Measurements from ENCODE around the gene LRMDA.

Gene LRMDA

GRCh38 chr10:75542084-75542483 lies 110.7 kb downstream of the LRMDA start:
- no peak for DNase-seq (ENCODE audit: low read depth)

DNA sequence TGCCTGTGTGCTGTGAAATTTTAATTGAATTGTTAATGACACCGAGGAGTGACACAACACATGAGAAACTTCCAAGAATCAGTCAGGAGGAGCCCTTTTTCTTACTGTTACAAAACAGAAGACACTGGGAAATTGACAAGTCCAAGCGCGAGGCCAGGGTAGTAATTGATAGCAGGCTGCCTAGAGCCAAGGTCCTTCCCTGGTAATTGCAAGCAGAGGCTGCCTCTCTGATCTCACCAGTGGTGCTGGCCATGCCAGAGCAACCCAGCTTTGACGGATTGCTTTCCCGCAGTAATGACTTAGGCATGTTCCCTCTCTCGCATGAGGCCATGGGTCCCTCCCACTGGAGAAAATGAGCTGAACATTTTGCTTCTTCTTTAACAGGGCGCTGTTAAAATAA lies 111.5 kb downstream of the LRMDA start:
- DNase-seq (ENCODE audit: low read depth), result no peak

DNA sequence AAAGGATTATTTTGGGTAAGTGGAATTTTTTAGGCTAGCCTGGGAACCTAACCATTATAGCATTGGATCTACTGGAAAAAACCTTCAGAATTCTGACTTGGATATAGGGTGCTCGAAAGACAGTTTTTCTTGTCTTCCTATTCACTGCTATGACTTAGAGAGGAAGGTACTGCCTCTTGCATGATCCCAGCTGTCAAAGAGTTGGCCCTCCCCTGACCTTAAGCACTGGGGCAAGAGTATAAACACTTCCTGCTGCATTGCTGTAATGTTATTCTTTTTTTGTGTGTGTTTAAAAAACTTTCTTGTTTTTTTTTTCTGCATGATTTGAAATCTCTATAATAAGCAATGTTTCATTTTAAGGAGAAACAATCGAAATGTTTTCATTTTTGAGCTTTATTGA lies 113.0 kb downstream of the LRMDA start:
- DNase-seq (ENCODE audit: low read depth), result no peak

- DNase-seq (ENCODE audit: low read depth), result no peak
Observed at GRCh38 chr10:75544993-75545706, 113.7 kb downstream of the LRMDA start.

DNA sequence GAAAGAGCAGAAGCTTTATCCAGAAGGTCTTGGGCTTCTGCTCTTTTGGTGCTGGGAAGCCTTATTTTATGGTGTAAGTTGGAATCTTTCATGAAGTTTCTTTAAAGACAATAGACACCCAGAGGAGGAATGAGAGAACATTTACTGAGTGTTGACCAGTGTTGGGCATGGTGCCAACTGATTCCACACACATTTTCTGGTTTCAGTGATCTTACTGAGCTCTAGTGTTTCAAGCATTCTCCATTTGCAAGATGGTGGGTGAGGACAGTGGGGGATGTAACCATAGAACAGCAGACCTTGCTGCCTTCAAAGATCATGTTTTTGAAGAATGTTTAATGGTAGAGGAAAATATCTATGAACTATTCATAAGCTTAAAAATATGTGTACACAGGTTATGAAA lies 114.6 kb downstream of the LRMDA start:
- DNase-seq (ENCODE audit: low read depth), result no peak

DNA sequence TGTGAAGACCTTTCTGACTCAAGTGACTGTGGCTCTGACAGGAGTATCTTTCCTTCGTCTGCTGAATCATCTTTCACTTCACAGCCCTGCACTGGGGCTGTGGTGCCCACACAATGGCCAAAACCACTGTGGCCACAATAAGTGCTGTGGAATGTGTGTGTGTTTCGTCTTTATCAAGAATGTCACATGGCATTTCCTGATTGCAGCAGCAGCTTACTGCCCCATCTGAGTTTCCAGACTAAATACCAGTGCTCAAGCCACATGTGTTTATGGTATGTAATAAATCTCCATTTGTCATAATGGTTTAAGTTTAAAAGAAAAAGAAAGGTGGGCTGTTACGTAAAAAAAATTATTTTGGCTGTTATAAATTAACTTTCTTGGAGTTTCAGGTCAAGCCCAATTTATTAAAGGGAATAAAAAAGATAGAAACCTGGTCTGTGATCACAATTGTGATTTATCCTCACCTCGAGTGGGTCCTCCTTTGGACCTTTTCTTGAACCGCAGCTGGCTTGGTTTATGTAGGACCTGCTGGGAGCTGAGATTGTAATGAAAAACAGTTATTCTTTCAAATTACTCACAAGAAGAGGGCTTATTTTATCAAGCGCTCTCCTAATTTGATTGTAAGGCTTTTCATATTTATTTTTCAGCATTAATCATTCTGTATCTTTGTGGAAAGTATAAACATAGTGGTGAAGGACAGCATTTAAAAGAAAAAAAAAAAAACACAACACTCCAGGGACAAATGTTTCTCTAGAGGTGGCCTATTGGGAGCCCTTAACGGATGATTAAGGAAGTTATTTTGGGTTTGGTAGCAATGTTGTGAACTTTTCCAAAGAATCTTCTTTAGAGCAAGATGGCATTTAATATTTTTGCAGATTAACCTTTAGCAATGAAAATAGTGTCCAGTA lies 116.2 kb downstream of the LRMDA start:
- no peak for DNase-seq (ENCODE audit: low read depth)

GRCh38 chr10:75548356-75548755 lies 116.9 kb downstream of the LRMDA start:
- DNase-seq (ENCODE audit: low read depth), result no peak

DNA sequence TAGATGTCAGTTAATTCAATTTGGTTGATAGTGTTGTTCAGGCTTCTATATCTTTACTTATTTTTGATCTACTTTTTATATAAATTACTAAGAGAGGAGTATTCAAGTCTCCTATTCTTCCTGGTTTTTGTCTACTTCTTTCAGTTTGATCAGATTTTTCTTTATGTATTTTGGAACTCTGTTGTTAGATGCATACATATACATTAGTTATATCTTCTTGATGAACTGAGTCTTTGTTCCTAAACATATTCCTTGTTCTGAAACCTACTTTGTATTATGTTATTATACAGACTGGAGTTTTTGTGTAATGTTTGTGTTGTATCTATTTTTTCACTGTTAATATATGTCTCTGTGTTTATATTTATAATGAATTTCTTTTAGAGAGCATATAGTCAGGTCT lies 118.8 kb downstream of the LRMDA start:
- DNase-seq (ENCODE audit: low read depth), result no peak

DNA sequence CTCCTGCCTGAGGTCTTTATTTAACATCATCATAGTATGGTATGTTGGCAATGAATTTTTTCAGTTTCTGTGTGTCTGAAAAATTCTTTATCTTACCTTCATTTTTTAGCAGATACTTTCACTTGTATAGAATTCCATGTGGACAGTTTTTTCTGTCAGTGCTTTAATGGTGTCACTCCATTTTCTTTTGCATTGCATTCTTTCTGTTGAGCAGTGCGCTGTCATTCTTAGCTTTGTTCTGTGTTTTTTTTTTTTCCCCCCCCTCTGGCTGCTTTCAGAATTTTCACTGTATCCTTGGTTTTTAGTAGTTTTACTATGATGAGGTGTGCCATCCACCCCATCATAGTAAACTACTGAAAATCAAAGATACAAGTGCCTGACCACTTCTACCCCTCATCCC lies 120.7 kb downstream of the LRMDA start:
- DNase-seq (ENCODE audit: low read depth), result no peak

DNA sequence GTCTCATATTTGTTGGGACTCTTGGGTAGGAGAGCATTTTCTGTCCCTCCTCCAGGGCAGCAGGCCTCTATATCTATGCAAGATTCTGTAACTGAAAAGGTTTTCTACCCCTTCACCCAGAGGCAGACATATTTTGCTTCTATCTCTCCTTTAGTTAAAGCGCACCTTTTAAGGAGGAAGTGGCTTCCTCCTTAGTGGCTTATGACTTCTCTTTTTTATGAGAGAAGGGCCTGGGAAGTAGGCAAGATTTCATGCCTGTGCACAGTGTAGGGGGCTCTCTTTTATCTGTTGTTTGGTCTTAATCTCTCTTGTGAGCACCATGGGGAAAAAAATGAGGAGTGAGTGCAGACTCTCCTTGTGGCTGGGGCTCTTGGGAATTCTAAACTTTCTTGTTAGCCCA lies 122.1 kb downstream of the LRMDA start:
- DNase-seq (ENCODE audit: low read depth), result no peak

- no peak for DNase-seq (ENCODE audit: low read depth)
Observed at GRCh38 chr10:75555323-75555722, 123.9 kb downstream of the LRMDA start.

DNA sequence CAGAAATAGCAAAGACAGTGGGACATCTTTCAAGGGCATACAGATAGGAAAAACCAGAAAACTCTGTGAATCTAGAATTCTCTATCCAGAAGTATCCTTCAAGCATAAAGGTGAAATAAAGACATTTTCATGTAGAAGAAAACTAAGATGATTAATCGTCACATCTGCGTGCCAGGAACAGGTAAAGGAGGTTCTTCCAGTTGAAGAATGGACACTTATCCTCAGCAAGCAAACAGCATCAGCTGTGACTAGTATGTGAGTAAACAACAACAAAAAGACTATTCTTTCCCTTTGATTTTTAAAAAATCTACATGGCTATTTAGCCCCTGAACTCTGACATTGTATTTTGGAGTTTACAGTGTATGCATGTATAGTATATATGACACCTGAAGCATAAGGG lies 124.9 kb downstream of the LRMDA start:
- no peak for DNase-seq (ENCODE audit: low read depth)

GRCh38 chr10:75565286-75566251 lies 134.1 kb downstream of the LRMDA start:
- no peak for DNase-seq (ENCODE audit: low read depth)

- DNase-seq (ENCODE audit: low read depth), result no peak
Observed at GRCh38 chr10:75568450-75569130, 137.2 kb downstream of the LRMDA start.

- DNase-seq (ENCODE audit: low read depth), result no peak
Observed at GRCh38 chr10:75569506-75569905, 138.1 kb downstream of the LRMDA start.

DNA sequence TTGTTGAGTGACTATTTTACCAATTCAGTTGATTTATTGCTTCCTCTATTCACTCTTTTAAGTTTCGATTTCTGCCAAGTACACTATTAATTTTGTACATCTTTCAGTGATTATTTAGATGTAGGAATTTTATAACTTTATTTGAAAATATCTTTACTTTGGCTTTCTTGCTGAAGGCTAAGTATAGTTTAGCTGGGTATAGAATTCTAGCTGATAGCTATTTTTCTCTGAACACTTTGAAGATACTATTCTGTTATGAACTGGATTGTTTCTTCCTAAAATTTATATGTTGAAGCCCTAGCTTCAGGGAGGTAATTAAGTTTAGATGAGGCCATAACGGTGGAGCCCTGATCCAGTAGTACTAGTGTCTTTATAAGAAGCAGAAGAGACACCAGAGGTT lies 141.1 kb downstream of the LRMDA start:
- no peak for DNase-seq (ENCODE audit: low read depth)

DNA sequence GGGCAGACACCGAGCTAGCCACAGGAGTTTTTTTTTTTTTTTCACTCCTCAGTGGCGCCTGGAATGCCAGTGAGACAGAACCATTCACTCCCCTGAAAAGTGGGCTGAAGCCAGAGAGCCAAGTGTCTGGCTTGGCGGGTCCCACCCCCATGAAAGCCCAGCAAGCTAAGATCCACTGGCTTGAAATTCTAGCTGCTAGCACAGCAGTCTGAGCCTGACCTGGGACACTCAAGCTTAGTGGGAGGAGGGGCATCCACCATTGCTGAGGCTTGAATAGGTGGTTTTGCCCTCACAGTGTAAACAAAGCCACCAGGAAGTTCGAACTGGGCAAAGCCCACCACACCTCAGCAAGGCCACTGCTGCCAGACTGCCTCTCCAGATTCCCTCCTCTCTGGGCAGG lies 144.5 kb downstream of the LRMDA start:
- DNase-seq (ENCODE audit: low read depth), result no peak

- no peak for DNase-seq (ENCODE audit: low read depth)
Observed at GRCh38 chr10:75582102-75582501, 150.7 kb downstream of the LRMDA start.

GRCh38 chr10:75585294-75585693 lies 153.9 kb downstream of the LRMDA start:
- no peak for DNase-seq (ENCODE audit: low read depth)

DNA sequence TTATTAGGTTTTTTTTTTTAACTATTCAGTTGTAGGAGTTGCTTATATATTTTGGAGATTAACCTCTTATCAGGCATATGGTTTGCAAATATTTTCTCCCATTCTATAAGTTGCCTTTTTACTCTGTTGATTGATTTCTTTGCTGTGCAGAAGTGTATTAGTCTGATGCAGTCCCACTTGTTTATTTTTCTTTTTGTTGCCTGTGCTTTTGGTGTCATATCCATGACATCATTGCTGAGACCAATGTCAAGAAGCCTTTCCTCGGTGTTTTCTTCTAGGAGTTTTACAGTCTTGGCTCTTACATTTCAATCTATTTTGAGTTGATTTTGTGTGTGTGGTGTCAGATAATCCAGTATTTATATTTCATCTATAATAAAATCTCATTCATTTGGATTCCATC lies 155.4 kb downstream of the LRMDA start:
- DNase-seq (ENCODE audit: low read depth), result no peak

DNA sequence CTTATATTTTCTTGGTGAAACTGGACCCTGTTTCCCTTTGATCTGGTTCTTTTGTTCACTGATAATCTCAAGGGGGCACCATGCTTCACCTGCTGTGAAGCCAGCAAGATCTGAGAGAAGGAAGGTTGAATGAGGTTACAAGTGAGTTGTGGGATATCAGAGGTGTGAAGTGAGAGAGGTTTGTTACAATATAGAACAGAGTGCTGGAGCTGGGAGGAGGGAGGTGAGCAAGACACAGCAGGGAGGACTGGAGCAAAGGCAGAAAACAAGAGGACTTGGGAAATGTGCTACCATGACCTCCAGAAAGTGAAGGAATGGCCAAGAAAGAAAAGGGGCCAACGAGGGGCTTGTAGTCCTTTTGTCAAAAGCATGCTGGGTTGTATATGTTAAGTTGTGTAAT lies 156.6 kb downstream of the LRMDA start:
- DNase-seq (ENCODE audit: low read depth), result no peak

All from activated T-cell treated with anti-CD3 and anti-CD28 coated beads for 1 hour (primary cell).